Fibroblast of villous mesenchyme (primary cell): Measurements from ENCODE around the gene GOLGA7B. TPM values are rescaled to one million over a fixed set of nuclear protein-coding genes. Genes with fewer than 3 reads are reported as not detected.

Experiments
- DNase-seq: peaks from one replicate; pipeline ENCODE4 v3.0.0-alpha.2; 2010; ENCODE audit warnings: low read depth
- H3K4me3 ChIP-seq: 2 replicates; pipeline ENCODE4 v1.5.1; 2011; ENCODE audit warnings: low read depth, mild to moderate bottlenecking, low read length
- CTCF ChIP-seq: IDR thresholded peaks from 2 replicates; pipeline ENCODE4 v1.5.1; 2012; ENCODE audit warnings: low read depth, mild to moderate bottlenecking, low read length; ENCODE audit not compliant: insufficient read depth
- total RNA-seq: library from RNA; depleted of rRNA; stranded (reverse); fragments of >200 nt; gene quantifications from 2 replicates; pipeline ENCODE4 v1.2.3, GENCODE V29; 2012

GOLGA7B gene
- total RNA-seq, 1 donor = under 0.01 TPM

- H3K4me3 ChIP-seq = no peak overlapping the region
- no peak for DNase-seq
These were observed 37.7 kb upstream of the GOLGA7B start for GRCh38 chr10:97811958-97812357.

DNA sequence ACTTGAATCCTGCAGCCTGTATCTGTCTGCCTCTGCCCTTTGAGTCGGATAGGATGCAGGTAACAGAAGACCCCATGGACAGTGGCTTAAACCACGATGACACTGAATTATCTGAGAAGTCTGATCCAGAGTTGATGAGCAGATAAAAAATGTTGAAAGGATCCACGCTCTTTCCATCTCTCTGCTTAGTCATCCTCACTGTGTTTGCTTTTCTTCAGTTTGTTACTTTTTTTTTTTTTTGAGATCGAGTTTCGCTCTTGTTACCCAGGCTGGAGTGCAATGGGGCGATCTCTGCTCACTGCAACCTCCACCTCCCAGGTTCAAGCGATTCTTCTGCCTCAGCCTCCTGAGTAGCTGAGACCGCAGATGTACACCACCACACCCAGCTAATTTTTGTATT lies 36.9 kb upstream of the GOLGA7B start:
- no peak overlapping the region for H3K4me3 ChIP-seq
- DNase-seq = no peak
- TF ChIP-seq CTCF = no peak

More at GRCh38 chr10:97811958-97812357, 37.7 kb upstream of the GOLGA7B start:
- no peak for TF ChIP-seq CTCF

DNA sequence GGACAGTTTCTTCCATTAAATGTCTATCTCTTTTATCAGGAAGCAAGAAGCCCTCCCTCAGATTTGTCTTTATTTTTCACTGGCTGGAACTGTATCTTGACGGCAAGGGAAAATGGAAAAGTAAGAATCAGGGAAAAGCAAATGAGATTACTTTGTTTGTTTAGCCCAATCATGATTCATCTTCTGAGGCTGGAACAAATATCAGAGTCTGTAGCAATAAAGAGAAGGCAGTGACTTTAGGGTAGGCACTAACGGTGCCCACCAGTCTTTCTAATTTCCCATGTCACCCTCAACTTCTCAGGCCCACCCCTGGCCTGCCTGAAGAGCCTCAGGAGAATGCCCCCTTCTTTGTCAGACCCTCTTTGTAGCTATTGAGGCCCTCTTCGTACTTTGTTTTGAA lies 36.3 kb upstream of the GOLGA7B start:
- TF ChIP-seq CTCF = no peak
- H3K4me3 ChIP-seq = no peak overlapping the region
- no peak for DNase-seq

DNA sequence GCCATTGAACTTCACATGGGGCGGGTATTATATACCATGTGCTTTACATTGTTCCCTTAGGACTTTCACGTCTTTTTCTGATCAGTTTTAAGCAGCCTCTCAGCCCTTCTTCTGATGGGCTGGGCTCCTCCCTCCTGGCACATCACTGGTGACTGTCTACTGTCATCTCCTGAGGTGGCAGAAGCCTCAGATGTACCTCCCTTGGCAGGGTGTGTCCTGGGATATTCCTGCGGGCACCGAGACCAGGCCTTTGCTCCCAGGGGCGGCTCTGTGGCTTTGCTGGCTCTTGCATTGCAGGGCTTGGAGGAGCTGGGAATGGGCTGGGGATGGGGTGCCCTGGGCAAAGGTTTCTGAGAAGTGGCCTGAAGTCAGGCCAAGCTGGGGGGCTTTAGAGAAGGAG lies 34.6 kb upstream of the GOLGA7B start:
- no peak for DNase-seq
- no peak for TF ChIP-seq CTCF
- H3K4me3 ChIP-seq = no peak overlapping the region

- TF ChIP-seq CTCF = no peak
- no peak overlapping the region for H3K4me3 ChIP-seq
- no peak for DNase-seq
These were observed 33.0 kb upstream of the GOLGA7B start for GRCh38 chr10:97816609-97817008.

DNA sequence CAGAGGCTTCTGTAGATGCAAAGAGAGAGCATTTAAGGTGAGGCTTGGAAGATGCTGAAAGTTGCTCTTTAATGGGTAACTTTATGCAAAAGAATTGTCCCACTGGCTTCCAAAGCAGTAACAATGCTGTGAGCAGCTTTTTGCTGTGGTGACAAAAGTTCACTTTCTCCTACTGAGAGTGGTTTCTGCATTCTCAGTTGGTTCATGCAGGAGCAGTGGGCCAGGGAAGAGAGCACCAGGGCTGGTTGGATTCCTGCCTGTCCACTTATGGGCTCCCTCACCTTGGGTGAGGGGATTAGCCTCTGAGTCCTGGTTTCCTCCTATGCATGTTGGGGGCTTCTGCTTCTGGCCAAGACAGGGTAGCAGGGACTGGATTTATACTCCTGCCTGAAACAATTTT lies 31.1 kb upstream of the GOLGA7B start:
- DNase-seq = no peak
- H3K4me3 ChIP-seq = no peak overlapping the region
- TF ChIP-seq CTCF = no peak

DNA sequence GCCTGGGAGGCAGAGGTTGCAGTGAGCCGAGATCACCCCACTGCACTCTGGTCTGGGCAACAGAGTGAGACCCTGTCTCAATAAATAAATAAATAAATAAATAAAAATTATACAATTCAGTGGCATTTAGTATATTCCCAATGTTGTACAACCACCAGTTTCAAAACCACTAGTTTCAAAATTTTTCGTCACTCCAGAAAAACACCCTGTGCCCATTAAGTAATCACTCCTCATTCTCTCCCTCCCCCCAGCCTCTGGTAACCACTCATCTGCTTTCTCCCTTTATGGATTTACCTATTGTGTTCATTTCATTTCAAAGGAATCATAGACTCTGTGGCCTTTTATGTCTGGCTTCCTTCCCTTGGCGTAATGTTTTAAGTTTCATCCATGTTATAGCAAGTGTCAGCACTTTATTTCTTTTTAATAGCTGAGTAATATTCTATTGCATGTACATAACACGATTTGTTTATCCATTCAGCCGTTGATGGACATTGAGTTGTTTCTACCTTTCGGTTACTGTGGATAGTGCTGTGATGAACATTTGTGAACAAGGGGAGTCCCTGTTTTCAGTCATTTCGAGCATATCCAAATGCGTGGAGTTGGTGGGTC lies 29.4 kb upstream of the GOLGA7B start:
- H3K4me3 ChIP-seq = no peak overlapping the region
- no peak for DNase-seq
- TF ChIP-seq CTCF = no peak
